Astrocyte of the cerebellum (primary cell): ENCODE measurements around the gene FRMD4B.

Source experiments
- DNase-seq: peaks from one replicate; pipeline ENCODE4 v3.0.0-alpha.2; 2011; ENCODE audit warnings: low read depth
- H3K4me3 ChIP-seq: 2 replicates; pipeline ENCODE4 v1.5.1; 2011; ENCODE audit warnings: mild to moderate bottlenecking, low read depth, low read length, moderate library complexity
- in situ Hi-C: cut with HindIII; loops from 2 replicates; pipeline ENCODE4 v1.10.0; 2017; ENCODE audit warnings: low sequenced_read_pairs
- TF ChIP-seq, protein P1 (sequence below): IDR thresholded peaks from 2 replicates; pipeline ENCODE4 v1.5.1; 2012; ENCODE audit warnings: low read length, low read depth, moderate library complexity, mild to moderate bottlenecking; ENCODE audit errors: missing control alignments

Gene FRMD4B

GRCh38 chr3:69352305-69353087, 33.4 kb downstream of the FRMD4B start:
- H3K4me3 ChIP-seq, result no peak overlapping the region
- in situ Hi-C loops, result no loop called here
- DNase-seq, result no peak
- TF ChIP-seq, protein P1, sequence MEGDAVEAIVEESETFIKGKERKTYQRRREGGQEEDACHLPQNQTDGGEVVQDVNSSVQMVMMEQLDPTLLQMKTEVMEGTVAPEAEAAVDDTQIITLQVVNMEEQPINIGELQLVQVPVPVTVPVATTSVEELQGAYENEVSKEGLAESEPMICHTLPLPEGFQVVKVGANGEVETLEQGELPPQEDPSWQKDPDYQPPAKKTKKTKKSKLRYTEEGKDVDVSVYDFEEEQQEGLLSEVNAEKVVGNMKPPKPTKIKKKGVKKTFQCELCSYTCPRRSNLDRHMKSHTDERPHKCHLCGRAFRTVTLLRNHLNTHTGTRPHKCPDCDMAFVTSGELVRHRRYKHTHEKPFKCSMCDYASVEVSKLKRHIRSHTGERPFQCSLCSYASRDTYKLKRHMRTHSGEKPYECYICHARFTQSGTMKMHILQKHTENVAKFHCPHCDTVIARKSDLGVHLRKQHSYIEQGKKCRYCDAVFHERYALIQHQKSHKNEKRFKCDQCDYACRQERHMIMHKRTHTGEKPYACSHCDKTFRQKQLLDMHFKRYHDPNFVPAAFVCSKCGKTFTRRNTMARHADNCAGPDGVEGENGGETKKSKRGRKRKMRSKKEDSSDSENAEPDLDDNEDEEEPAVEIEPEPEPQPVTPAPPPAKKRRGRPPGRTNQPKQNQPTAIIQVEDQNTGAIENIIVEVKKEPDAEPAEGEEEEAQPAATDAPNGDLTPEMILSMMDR, result no peak

GRCh38 chr3:69343875-69344274, 42.0 kb downstream of the FRMD4B start:
- no peak overlapping the region for H3K4me3 ChIP-seq
- in situ Hi-C loops, result no loop called here
- TF ChIP-seq, protein P1, result no peak
- no peak for DNase-seq

DNA sequence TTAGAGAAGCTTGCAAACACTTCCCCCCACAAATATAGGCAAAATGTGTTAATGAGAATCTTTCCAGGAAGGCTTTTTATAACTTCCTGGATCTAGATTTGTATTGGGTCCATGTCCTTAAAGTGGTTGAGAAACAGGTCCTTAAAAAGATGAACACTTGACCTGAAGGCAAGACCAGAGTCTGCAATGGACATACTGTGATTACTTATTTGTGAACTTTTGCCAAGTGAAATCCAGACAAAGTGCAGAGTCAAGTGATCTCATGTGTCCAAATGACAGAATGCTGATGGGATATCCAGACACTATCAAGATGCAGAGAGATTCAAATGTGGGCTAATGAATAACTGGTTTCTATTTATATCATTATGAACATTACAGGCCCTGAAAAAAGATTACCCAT, 43.8 kb downstream of the FRMD4B start:
- no peak overlapping the region for H3K4me3 ChIP-seq
- TF ChIP-seq, protein P1, result no peak
- DNase-seq, result no peak
- in situ Hi-C loops, result no loop called here

DNA sequence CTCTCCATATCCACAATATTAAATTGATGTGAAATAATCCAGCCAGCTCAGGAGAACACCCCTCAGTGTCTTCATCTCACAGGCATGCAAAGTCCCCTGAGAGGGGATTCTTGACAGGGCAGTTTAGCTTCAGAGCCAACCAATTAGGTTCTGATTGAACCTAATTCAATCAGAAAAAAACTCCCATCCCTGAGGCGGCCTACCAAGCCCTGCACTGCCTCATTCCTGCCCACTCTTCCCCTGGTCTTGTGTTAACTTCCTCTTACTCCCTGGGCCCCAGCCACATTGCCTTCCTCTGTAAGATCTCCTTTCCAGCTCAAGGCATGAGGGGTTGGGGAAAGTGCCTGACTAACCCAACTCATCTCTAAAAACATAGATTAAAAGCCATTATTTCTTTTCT, 46.1 kb downstream of the FRMD4B start:
- in situ Hi-C loops, result no loop called here
- no peak overlapping the region for H3K4me3 ChIP-seq
- TF ChIP-seq, protein P1, result no peak
- DNase-seq, result no peak

- no peak overlapping the region for H3K4me3 ChIP-seq
- TF ChIP-seq, protein P1, result no peak
- in situ Hi-C loops, result no loop called here
- DNase-seq, result no peak
Observed at GRCh38 chr3:69338911-69339310, 47.0 kb downstream of the FRMD4B start.

GRCh38 chr3:69332934-69333333, 53.0 kb downstream of the FRMD4B start:
- no peak overlapping the region for H3K4me3 ChIP-seq
- TF ChIP-seq, protein P1, result no peak
- in situ Hi-C loops, result no loop called here
- DNase-seq, result no peak
